ENCODE data around the gene NET1. TPM values are rescaled to one million over a fixed set of nuclear protein-coding genes. Genes with fewer than 3 reads are reported as not detected.

NET1 gene
- total RNA-seq, 1 donor from 2014 or later, result 103 TPM

GRCh38 chr10:5506246-5506645 lies 93.9 kb downstream of the NET1 start:
- DNase-seq (ENCODE audit: extremely low spot score in 2 of 2), result no peak
- intact Hi-C loops (cut with DNase I), result no loop called here
- Histone ChIP-seq H3K9me3 (no peaks in the 10 kb centered on the region), H3K27me3 (no peaks in the 10 kb centered on the region), H3K4me3 (no peak overlapping the region), H3K4me1 (peaks cover 32% of the 10 kb centered on the region), H3K27ac (no peak overlapping the region), H3K36me3 (no peaks in the 10 kb centered on the region)
- no peak for TF ChIP-seq POLR2A (IDR thresholded peaks at IDR 0.05)
- no peak for TF ChIP-seq CTCF (IDR thresholded peaks at IDR 0.05)
- no peak for TF ChIP-seq POLR2AphosphoS5 (IDR thresholded peaks at IDR 0.05; ENCODE audit: insufficient read depth in 1 of 2, low read depth in 1 of 2)

- peaks cover 27% of the 10 kb centered on the region for H3K4me1 ChIP-seq
- no peak overlapping the region for H3K27ac ChIP-seq
These were observed 94.6 kb downstream of the NET1 start for GRCh38 chr10:5506751-5507648.

GRCh38 chr10:5507649-5508131 lies 95.3 kb downstream of the NET1 start:
- TF ChIP-seq CTCF (IDR thresholded peaks at IDR 0.05) (no peak), POLR2AphosphoS5 (IDR thresholded peaks at IDR 0.05; ENCODE audit: insufficient read depth in 1 of 2, low read depth in 1 of 2) (no peak), POLR2A (IDR thresholded peaks at IDR 0.05) (no peak)
- Histone ChIP-seq H3K36me3 (no peaks in the 10 kb centered on the region), H3K27me3 (no peaks in the 10 kb centered on the region), H3K27ac (no peak overlapping the region), H3K4me1 (peaks cover 21% of the 10 kb centered on the region), H3K4me3 (no peak overlapping the region), H3K9me3 (no peaks in the 10 kb centered on the region)
- intact Hi-C loops (cut with DNase I), result no loop called here
- DNase-seq (ENCODE audit: extremely low spot score in 2 of 2), result no peak

More at GRCh38 chr10:5506751-5507648, 94.6 kb downstream of the NET1 start:
- Histone ChIP-seq H3K4me3 (no peak overlapping the region), H3K9me3 (no peaks in the 10 kb centered on the region), H3K27me3 (no peaks in the 10 kb centered on the region), H3K36me3 (no peaks in the 10 kb centered on the region)
- no peak for DNase-seq (ENCODE audit: extremely low spot score in 2 of 2)
- intact Hi-C loops (cut with DNase I), result no loop called here
- TF ChIP-seq POLR2AphosphoS5 (IDR thresholded peaks at IDR 0.05; ENCODE audit: insufficient read depth in 1 of 2, low read depth in 1 of 2), result no peak
- TF ChIP-seq POLR2A (IDR thresholded peaks at IDR 0.05), result no peak
- TF ChIP-seq CTCF (IDR thresholded peaks at IDR 0.05), result no peak

GRCh38 chr10:5508161-5508604 lies 95.8 kb downstream of the NET1 start:
- Histone ChIP-seq H3K4me3 (no peak overlapping the region), H3K36me3 (no peaks in the 10 kb centered on the region), H3K4me1 (peaks cover 19% of the 10 kb centered on the region), H3K9me3 (no peaks in the 10 kb centered on the region), H3K27ac (no peak overlapping the region), H3K27me3 (no peaks in the 10 kb centered on the region)
- TF ChIP-seq POLR2AphosphoS5 (IDR thresholded peaks at IDR 0.05; ENCODE audit: insufficient read depth in 1 of 2, low read depth in 1 of 2) (no peak), CTCF (IDR thresholded peaks at IDR 0.05) (no peak), POLR2A (IDR thresholded peaks at IDR 0.05) (no peak)
- intact Hi-C loops (cut with DNase I), result no loop called here
- no peak for DNase-seq (ENCODE audit: extremely low spot score in 2 of 2)

Other genes starting within 250 kb of the NET1 start
- not detected for gene AKR1C8, start 227.4 kb upstream of the NET1 start, total RNA-seq
- gene AKR1C4, start 215.7 kb upstream of the NET1 start, total RNA-seq, result not detected
- not detected for gene UCN3, start 47.6 kb upstream of the NET1 start, total RNA-seq
- gene TUBAL3, start 7.7 kb upstream of the NET1 start, total RNA-seq, result not detected
- gene CALML5, start 87.0 kb downstream of the NET1 start, total RNA-seq, result 102 TPM
- 50.6 TPM for gene CALML3, start 112.4 kb downstream of the NET1 start, total RNA-seq